AG08396 (cell line): ENCODE results near the gene ZBED6.

ENCODE experiments used
- DNase-seq: peaks from one replicate; pipeline ENCODE4 v3.0.0; 2012; ENCODE audit warnings: low spot score, mixed read lengths

ZBED6 gene

GRCh38 chr1:203840208-203840808 is 44.9 kb downstream of the ZBED6 start:
- DNase-seq: no peak

DNA sequence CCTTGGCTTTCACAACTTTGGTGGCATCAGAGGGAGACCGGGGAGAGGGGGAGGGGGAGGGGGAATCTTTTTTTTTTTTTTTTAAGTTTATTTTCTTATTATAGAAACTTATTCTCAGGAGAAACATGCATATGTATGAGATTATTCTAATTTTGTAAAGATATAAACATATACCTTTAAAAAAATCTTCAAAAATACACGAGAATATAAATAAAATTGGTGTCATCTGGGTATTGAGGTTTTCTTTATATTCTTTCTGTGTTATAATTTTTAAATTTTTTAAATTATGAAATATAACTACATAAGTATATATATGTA is 47.1 kb downstream of the ZBED6 start:
- no peak for DNase-seq

DNA sequence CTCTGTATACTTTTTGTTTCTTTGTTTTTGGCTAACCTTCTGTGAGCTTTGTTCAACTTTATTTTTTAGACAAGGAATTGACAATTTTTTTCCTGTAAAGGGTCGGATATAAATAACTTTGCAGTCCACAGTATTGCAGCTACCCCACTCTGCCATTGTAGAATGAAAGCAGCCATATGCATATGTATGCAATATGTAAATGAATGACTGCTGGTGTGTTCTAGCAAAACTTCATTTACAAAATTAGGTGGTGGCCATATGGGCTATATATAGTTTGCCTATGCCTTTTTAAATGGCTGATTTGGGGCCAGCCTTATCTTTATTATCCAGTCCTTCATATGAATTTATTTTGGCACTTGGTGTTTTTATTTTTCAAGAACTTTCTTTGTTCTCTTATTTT is 48.0 kb downstream of the ZBED6 start:
- DNase-seq: no peak
